HG03439 (cell line): ENCODE data around the gene RAB20.

ENCODE experiments used
- ATAC-seq: cut with Tn5 transposase; IDR thresholded peaks from one replicate; pipeline ENCODE4 v1.9.1; 2021; ENCODE audit warnings: mild to moderate bottlenecking, moderate library complexity; ENCODE audit not compliant: unreplicated experiment

Gene RAB20

DNA sequence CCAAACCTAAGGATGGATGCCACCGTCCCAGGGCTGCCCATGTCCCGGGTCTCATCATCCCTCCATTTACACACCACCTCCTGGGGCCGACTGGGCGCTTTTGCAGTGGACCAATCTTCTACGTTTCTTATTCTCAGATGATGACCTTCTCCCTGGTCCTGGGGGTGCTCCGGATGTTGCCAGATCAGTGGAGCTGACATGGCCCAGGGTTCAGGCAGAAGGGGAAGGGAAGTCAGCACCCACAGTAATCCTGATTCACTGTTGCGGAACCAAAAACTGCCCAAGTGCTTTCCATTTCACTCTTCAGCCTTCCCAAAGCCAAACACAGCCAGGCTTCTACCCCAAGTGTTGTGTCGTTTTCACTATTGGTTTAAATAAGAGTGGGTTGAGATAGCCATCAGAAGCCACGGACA lies 29.8 kb downstream of the RAB20 start:
- no peak for ATAC-seq

DNA sequence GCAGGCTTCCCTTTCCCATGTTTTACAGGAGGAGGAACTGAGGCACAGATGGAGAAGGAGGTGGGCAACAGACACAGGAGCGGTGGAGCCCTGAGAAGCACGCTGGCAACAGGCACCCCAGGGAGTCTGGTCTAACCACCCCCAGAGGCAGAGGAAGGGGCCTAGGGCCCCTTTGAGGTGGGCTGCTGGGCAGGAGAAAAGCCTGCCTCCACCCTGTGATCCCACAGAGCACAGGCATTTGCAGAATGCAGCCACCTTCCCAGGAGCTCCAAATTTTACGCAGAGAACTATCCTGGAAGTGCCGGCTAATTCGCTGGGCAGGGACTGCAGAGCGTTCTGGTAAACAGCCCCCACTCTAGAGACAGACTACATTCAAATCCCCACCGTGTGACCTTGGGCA lies 30.4 kb downstream of the RAB20 start:
- no peak for ATAC-seq

DNA sequence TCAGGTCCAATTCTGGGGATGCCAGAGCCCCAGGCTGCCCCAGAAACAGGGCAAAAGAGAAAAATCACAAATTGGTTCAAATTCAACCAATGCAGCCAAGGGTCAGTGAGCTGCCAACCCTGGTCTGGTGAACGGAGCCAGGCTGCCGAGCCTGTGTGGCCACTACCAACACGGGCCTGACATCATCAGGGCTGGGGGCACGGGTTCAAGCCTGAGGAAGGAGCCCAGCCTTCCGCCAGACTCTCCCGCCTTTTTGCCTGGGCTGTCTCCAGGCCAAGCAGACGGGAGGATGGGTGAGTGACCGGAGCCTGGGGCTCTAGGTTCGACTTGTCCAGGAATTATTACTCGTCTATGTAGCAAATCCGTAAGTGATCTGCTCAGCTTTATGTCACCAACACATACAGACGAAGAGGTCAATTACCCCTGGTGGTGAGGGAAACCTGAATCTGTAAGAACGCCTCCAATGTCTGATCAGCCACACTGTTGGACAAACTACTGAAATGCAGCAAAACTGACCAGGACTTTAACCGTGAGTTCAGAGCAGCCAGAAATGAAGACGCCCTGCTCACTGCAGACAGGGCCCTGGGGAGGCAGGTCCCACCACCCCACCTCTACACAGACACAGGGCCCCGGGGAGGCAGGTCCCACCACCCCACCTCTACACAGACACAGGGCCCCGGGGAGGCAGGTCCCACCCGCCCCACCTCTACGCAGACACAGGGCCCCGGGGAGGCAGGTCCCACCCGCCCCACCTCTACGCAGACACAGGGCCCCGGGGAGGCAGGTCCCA lies 31.8 kb downstream of the RAB20 start:
- no peak for ATAC-seq

DNA sequence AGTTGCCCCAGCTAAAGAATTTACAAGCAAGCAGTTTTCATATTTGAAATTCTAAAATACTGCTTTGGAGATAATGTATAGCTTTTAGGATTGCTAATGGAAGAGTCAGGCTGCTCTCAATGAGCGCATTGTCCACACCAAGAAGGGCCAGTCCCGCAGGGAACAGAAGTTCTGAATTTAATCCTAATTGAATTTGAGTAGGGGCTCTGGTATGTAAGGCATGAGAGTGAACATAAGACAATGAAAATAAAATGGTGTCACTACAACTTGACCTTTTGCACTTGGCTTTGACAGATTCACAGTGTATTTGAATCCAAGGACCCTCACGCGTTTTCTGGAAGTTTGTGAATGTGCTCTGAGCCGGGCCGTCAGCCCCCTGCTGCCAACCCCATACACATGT lies 32.6 kb downstream of the RAB20 start:
- no peak for ATAC-seq

DNA sequence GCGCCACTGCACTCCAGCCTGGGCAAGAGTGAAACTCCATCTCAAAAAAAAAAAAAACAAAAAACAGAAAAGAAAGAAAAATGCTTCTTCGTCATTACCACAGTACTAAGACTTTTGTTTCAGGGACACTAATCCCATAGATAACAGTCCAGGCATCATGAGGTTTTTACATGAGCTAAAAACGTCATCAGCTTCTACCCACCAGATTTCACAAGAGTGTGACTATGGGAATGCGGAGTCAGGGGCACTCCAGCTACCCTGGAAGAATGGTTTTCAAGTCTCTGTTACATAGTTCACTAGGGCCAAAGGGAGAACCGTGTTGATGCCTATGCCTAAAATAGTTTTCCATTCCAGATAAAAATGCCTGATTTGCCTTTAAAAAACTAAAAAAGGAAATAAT lies 33.2 kb downstream of the RAB20 start:
- ATAC-seq, result no peak

DNA sequence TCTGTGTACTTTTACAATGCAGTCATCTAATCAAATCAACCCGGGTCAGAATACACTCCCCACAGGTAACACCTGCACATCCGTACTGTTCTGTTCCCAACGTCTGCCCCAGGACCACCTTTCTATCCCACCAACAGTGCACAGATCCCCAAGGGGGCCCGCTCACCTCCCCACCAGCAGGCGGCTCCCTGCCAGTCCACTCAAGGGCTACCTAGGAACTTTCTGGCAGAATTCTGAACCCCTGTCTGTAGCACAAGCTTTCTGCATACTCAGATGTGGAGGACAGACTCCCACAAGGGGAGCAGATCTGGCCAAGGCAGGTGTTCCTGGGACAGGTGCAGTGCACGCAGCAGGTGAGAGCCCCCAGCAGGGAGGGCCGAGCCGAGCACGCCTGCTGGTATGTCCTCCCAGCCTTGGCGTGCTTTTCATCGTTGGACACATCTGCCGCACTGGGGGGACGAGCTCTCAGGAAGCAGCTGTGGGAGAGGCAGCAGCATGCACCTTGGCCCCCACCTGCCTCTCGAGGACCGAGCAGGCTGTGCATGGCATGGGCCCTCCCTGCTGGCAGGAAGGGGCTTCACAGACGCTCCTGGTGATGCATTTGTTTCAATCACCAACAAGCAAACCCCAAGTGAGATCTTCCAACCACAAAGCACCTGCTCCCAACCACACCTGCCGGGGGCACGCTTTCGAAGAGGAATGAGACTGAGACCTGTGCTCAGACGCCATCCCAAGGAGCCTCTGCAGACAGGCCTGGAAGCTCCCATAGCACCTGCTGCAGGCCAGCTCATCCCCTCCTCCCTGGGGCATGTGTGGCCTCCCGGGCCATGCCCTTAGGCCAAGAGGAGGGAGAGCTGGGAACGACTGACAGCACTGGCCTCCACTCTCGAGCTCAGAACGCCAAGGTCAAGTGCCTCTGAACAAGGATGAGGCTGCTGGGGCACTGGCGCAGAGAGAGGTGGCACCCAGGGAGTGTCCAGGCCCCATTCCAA lies 35.9 kb downstream of the RAB20 start:
- no peak for ATAC-seq

DNA sequence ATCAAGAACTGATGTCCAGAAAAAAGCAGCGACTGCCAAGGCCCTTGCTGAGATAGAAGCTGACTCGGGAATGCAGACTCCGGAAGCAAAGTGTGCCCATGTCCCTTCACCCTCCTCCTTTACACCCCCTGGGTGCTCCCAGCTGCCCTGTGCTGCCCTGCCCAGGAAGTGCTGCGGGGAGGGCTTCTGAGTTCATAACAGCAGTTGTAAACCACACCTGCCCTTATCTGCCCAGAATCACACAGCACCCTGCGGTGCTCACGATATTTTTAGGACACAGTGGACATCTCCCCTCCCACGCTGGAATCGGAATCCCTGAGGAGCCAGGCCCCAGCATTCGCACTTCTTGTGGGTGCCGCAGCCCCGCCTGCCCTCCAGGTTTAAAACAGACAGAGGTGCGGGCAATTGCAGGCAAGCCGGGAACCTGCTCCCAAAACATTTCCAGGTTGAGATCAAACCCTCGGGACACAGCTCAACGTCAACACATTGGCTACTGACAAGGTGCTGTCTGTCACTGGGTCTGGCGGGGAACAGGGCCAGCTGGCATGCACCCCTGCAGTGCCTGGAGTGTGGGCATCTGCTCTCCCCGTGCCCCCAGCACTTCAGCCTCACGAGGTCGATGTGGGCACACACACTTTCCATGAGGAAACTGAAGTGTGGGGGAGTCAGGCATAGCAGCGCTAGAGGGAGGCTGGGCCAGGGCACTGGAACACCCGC lies 36.8 kb downstream of the RAB20 start:
- no peak for ATAC-seq

DNA sequence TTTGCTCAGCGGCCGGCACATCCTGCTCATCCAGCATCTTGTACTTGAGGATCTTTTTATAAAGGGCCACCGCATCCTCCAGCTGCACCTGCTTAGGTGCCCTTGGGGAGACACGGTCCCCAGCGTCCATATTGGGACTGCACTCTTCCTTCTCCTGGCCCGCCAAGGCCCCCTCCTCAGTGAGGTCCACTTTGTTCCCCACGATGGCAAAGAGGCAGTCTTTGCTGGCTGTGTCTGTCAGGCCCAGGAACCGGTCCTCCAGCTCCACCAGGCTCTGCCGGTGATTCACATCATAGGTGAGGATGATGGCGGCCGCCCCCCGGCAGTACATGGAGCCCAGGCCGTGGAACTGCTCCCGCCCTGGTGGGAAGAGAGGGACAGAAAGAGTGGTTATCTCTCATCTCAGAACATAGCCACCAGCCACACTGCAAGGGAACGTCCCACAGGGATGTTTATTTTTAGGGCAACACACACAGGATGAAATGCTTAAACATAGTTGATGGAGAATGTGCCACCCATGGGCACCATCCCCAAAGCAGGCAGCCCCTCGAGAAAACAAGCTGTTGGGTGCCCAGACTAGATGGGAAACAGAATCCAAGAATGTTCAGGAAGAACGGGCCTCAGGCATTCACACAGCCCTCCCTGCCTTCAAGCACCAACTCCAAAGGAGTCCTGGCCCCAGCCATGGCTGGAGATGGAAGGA lies 37.5 kb downstream of the RAB20 start:
- ATAC-seq, result no peak

DNA sequence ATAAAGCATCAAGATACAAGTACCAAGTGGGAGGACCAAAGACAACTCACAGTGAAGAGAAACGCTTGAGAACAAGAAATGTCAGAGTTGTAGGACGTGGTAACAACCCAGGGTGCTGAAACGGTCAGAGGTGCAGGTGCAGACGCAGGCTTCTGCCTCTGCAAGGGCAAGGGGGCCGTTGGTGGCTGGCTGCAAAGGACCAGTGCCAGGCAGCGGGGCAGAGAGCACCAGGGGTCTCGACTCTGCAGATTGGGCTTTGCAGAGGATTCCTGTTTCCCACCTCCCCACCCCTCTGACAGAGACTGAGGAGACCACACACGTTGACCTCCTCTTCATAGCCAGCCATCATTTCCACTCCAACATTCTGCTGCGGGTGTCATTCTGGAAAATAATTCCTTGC lies 38.3 kb downstream of the RAB20 start:
- ATAC-seq, result no peak

DNA sequence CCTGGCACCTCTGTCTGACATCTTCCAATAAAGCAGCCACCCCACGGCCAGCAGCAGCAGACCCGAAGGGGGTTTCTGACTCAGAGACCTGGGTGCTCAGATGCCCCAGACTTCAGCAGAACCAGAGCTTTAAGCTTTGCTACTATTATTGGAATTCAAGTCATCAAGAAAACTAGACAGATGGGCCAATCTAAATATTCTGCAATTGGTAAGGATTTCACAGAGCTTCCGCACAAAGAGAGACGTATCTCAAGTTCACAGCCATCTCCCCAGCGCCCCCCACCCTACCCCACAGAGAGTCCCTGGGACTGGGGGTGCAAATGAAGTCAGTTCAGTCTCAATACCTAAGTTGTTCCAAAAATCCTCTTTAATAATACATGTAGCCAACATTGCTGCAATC lies 38.8 kb downstream of the RAB20 start:
- no peak for ATAC-seq

DNA sequence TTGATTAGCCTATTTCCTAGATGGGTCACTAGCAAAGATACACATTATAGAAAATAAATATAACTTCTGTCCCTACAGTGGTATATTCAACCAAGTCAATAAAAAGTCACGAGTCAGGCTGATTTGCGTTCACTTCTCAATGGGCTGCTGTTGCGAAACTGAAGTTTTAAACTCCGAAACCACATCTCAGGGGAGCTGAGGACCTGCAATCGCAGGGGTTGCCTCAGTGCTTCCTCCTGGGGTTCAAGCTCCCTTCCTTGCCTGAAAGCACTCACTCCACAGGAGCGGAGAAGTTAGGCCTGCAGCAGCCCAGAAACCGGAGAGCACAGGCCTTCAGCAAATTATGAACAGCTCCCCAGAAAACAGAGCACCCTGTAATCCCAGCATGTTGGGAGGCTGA lies 39.6 kb downstream of the RAB20 start:
- ATAC-seq, result no peak

DNA sequence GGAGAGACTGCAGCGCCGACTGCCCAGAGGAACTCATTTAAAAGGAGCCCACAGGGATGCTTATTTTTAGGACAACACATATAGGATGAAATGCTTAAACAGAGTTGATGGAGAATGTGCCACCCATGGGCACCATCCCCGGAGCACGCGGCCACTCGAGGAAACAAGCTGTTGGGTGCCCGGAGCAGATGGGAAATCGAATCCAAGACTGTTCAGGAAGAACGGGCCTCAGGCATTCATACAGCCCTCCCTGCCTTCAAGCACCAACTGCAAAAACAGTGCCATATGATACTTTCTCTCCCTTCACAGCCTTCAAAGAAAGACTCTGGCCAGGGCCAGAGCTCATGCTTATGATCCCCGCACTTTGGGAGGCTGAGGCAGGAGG lies 40.2 kb downstream of the RAB20 start:
- no peak for ATAC-seq

DNA sequence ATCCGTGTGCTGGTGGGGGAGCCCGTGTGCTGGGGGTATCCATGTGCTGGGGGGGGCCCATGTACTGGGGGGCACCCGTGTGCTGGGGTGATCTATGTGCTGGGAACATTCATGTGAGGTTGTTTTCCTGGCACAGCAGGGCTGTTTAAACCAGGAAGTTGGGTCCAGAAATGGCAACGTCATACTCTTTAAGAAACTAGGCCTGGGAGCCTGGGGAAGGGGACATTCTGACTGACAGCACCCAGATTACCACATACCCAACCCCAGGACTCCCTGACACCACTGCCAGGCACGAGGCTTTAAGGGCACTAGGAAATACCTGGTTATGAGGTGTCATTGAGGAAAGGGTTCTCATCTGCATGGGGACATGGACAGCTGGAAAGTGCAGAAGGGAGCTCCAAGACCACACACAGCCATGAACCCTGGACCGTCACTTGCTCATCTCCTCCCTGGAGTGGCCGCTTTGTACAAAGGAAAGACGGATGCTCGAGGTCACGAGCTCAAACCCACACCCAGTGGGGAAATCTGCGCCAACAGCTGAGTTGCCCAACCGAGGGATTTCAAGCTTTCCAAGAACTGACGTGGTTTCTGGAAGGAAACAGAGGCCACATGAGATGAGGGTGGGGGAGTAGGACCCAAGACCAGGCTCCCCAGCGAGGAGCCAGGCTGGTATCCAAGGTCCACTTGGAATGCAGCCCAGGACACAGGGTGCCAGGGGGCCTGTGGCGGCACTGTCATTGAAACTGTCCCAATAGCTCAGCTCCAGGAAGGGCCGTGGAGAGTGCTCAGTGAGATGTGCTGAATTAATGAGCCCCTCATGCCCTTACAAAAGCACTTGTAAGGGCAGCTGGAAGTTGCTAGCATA lies 40.9 kb downstream of the RAB20 start:
- no peak for ATAC-seq

DNA sequence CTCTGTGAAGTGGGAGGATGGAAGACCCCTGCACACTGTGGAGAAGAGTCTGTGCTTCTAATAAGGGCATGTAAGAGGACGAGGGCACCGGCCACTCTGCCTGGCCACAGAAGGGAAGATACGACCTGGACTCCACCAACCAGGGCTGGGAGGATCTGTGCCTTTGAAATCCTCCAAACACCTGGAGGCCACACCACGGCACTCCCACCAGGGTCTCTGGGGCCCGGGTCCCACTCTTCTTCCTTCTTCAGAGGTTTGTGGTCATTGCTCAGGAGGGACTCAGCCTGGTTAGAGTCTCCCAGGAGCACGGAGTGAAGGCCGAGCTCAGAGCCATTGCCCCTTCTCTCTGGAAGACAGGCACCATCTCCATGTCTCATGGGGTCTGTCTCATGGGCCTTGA lies 42.0 kb downstream of the RAB20 start:
- ATAC-seq, result no peak

DNA sequence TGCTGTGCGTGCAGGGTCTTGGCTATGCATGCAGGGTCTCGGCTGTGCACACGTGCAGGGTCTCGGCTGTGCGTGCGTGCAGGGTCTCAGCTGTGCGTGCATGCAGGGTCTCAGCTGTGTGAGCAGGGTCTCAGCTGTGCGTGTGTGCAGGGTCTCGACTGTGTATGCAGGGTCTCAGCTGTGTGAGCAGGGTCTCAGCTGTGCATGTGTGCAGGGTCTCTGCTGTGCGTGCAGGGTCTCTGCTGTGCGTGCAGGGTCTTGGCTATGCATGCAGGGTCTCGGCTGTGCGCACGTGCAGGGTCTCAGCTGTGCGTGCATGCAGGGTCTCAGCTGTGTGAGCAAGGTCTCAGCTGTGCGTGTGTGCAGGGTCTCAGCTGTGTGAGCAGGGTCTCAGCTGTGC lies 42.5 kb downstream of the RAB20 start:
- no peak for ATAC-seq

DNA sequence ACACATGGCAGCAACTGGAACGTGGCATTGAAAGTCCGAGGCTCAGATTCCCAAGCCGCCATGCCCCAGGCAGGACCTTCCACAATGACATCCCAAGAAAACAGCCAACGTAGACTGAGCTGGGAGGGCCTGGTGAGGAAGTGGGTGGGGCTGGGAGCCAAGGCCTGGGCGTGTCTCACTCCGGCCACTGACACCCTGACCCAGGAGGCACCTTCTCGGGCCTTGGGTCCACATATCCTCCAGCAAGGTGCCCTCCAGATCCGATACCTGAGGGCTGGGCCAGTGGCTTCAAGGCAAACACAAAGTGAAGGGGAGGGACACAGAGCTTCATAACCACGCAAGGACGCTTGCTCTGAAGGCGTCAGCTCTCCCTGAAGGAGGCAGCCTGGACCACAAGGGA lies 43.0 kb downstream of the RAB20 start:
- ATAC-seq, result no peak

DNA sequence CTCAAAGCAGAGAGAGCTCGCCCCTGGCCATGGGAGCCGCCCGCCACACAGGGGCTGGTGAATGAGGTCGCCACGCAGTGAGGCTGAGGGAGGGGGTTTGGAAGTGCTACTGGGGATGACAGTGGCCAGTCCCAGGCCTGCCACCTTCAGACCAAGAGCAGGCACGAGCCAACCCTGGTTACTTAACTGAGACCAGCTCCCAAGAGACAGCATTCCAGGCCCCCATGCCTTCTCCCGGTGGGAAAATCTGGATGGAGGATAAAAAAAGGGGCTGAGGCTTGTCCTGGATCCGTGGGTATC lies 43.3 kb downstream of the RAB20 start:
- no peak for ATAC-seq

DNA sequence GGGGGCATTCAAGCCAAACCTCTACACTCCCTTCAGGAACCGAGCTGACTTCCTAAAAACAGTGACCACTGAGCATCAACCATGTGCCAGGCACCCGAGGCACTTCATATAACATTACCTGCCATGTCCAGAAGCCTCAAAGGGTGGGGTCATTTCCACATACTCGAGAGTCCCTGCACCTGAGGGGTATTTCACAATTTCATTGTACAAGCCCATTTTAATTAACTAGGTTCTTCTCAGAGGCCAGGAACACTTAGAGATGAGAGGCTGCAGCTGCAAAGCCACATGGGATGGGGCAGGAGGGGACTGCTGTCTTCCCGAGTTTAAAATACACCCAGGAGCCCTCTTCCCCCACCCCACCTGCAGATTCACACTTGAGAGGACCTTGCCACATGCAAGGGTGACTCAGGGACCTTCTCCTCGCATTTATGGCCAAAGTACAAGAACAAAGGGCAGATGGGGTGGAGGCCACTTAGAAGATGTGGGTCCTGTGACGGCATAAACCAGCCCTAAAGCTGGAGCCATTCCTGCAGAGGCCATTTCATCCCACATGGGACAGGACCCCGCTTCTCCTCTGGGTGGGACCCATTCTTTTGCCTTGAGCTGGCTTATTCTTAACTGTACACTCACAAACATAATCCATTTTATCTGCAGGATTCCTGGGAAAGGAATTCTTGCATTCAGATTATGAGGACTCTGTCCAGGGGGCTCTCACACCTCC lies 43.9 kb downstream of the RAB20 start:
- ATAC-seq, result no peak

DNA sequence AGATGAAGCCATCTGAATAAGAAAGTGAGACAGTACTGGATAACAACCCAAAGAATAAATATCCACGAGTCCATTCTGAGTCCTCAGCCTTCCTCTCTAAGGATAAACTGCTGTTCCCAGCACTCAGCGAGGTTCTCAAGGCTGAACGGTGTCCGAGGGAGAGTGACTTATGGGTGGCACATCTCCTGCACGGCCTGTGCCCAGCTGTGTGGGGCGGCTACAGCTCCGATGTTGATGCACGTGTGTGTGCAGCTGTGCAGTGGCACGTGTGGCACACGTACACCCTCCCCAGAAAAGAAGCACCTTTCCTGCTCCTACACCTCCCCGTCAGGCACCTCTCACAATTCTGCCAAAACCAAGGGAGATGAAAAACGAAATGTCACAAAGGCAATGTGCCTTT lies 45.0 kb downstream of the RAB20 start:
- no peak for ATAC-seq
